Activated gamma-delta T cell treated with anti-CD3 and anti-CD28 coated beads, Interleukin-2, amount 50 U/mL, for 16 hours (primary cell): ENCODE measurements around the gene EFL1.

Experiments used
- DNase-seq: peaks from one replicate; pipeline ENCODE4 v3.0.0-alpha.2; 2020; ENCODE audit warnings: low read depth

EFL1 gene

GRCh38 chr15:82081914-82082762 lies 180.4 kb downstream of the EFL1 start:
- DNase-seq: no peak

GRCh38 chr15:82080774-82081173 lies 181.8 kb downstream of the EFL1 start:
- no peak for DNase-seq
